H1 (cell line): ENCODE data around the gene MED29. TPM values are rescaled to one million over a fixed set of nuclear protein-coding genes. Genes with fewer than 3 reads are reported as not detected.

Source experiments
- CTCF ChIA-PET: fragments of 300-600 bp; sonication (Branson Sonifier 250); formaldehyde crosslinking; loops from one replicate; lab custom pipeline; 2021; ENCODE audit not compliant: partially characterized antibody; lab: Charles Lee
- POLR2A ChIA-PET: fragments of 300-600 bp; sonication (Branson Sonifier 250); formaldehyde crosslinking; loops from one replicate; lab custom pipeline; 2021; ENCODE audit warnings: inconsistent platforms; ENCODE audit not compliant: partially characterized antibody; lab: Charles Lee
- DNase-seq, 2 experiments: peaks; one replicate each; pipeline versions ENCODE4 v3.0.0 to v3.0.0-alpha.2; 2010 to 2022; ENCODE audit warnings: low spot score in 2 of 2, low read depth in 1 of 2, mixed read lengths in 1 of 2
- FAIRE-seq: peaks from 2 replicates; lab custom pipeline; 2011; peaks lifted over from hg19 to GRCh38; lab: Jason Lieb, UNC
- H2AFZ ChIP-seq: 2 replicates; pipeline ENCODE4 v1.8.1; 2012; ENCODE audit warnings: low read length, inconsistent platforms
- H2AK5ac ChIP-seq: 2 replicates; pipeline ENCODE4 v1.6.1; 2013; ENCODE audit warnings: low read depth, low read length
- H2BK120ac ChIP-seq: replicated peaks from 2 replicates; pipeline ENCODE3; 2013; ENCODE audit warnings: low read depth, low read length, inconsistent platforms
- H2BK12ac ChIP-seq: 2 replicates; pipeline ENCODE4 v1.6.1; 2013; ENCODE audit warnings: low read depth, low read length
- H2BK15ac ChIP-seq: 2 replicates; pipeline ENCODE4 v1.6.1; 2013; ENCODE audit warnings: low read length
- H2BK20ac ChIP-seq: 2 replicates; pipeline ENCODE4 v1.6.1; 2013; ENCODE audit warnings: low read length
- H2BK5ac ChIP-seq: 2 replicates; pipeline ENCODE4 v1.6.1; 2013; ENCODE audit warnings: low read depth, low read length
- H3K14ac ChIP-seq: 2 replicates; pipeline ENCODE4 v1.6.1; 2013; ENCODE audit warnings: inconsistent platforms; ENCODE audit not compliant: insufficient read length
- H3K18ac ChIP-seq: 2 replicates; pipeline ENCODE4 v1.6.1; 2013; ENCODE audit warnings: low read length; ENCODE audit errors: extremely low read depth
- H3K23ac ChIP-seq: 2 replicates; pipeline ENCODE4 v1.6.1; 2013; ENCODE audit warnings: inconsistent platforms; ENCODE audit not compliant: insufficient read length
- H3K23me2 ChIP-seq: 2 replicates; pipeline ENCODE4 v1.6.1; 2013; ENCODE audit warnings: low read depth, low read length
- H3K27ac ChIP-seq: 2 replicates; pipeline ENCODE4 v1.6.1; 2011; ENCODE audit warnings: low read depth, low read length, inconsistent platforms
- H3K27me3 ChIP-seq, 4 experiments: replicated peaks in 1 of 4; 1 replicate in 1 of 4; 2 replicates in 3 of 4; pipeline versions ENCODE4 v1.6.1 to v1.8.1; 2011 to 2013; ENCODE audit warnings: low read length in 3 of 4, mild to moderate bottlenecking in 3 of 4, inconsistent platforms in 2 of 4, mixed read lengths in 2 of 4, moderate library complexity in 1 of 4; ENCODE audit not compliant: control insufficient read depth in 3 of 4, insufficient read depth in 3 of 4; ENCODE audit errors: extremely low read depth in 1 of 4
- H3K36me3 ChIP-seq, 4 experiments: 2 replicates each; pipeline versions ENCODE4 v1.6.1 to v1.8.1; 2011 to 2013; ENCODE audit warnings: mild to moderate bottlenecking in 4 of 4, low read length in 3 of 4, moderate library complexity in 2 of 4, control low read depth in 1 of 4, inconsistent platforms in 1 of 4; ENCODE audit not compliant: insufficient read depth in 4 of 4, control insufficient read depth in 2 of 4
- H3K4ac ChIP-seq: replicated peaks from 2 replicates; pipeline ENCODE3; 2013; ENCODE audit warnings: low read length, low read depth, mixed read lengths, inconsistent platforms; ENCODE audit not compliant: insufficient read length
- H3K4me1 ChIP-seq, 4 experiments: replicated peaks in 1 of 4; 1 replicate in 1 of 4; 2 replicates in 3 of 4; pipeline versions ENCODE4 v1.6.1 to v1.8.1; 2011 to 2013; ENCODE audit warnings: low read length in 3 of 4, inconsistent platforms in 2 of 4, mixed read lengths in 1 of 4; ENCODE audit not compliant: insufficient read depth in 4 of 4, control insufficient read depth in 3 of 4
- H3K4me2 ChIP-seq, 2 experiments: 2 replicates each; pipeline versions ENCODE4 v1.6.1 to v1.8.1; 2011 to 2013; ENCODE audit warnings: low read depth in 2 of 2, low read length in 2 of 2, control low read depth in 1 of 2, inconsistent platforms in 1 of 2, mild to moderate bottlenecking in 1 of 2; ENCODE audit not compliant: insufficient read depth in 1 of 2
- H3K4me3 ChIP-seq, 4 experiments: fragments of 200-600, 300-600 bp in 1 of 4; sonication (generic), shearing (Covaris generic), sonication (Bioruptor Twin) in 1 of 4; 2 replicates each; pipeline versions ENCODE4 v1.5.1 to v1.8.1; 2011 to 2016; ENCODE audit warnings: low read length in 4 of 4, low read depth in 3 of 4, control low read depth in 2 of 4, inconsistent platforms in 2 of 4, mild to moderate bottlenecking in 2 of 4, mixed read lengths in 1 of 4, moderate library complexity in 1 of 4; ENCODE audit not compliant: insufficient read depth in 2 of 4; ENCODE audit errors: extremely low read depth in 1 of 4
- H3K56ac ChIP-seq: replicated peaks from 2 replicates; pipeline ENCODE3; 2013; ENCODE audit warnings: low read depth, mild to moderate bottlenecking, mixed read lengths, low read length, inconsistent platforms; ENCODE audit not compliant: insufficient read length
- H3K79me1 ChIP-seq: 2 replicates; pipeline ENCODE4 v1.6.1; 2013; ENCODE audit warnings: low read depth, low read length, control low read depth
- H3K79me2 ChIP-seq, 2 experiments: 2 replicates each; pipeline versions ENCODE4 v1.6.1 to v1.8.1; 2012 to 2013; ENCODE audit warnings: low read length in 2 of 2, mild to moderate bottlenecking in 2 of 2, inconsistent platforms in 1 of 2; ENCODE audit not compliant: insufficient read depth in 2 of 2, control insufficient read depth in 1 of 2
- H3K9ac ChIP-seq, 4 experiments: replicated peaks in 1 of 4; 1 replicate in 1 of 4; 2 replicates in 3 of 4; pipeline versions ENCODE4 v1.6.1 to v1.8.1; 2011 to 2013; ENCODE audit warnings: low read depth in 3 of 4, low read length in 3 of 4, control low read depth in 2 of 4, mild to moderate bottlenecking in 2 of 4, moderate library complexity in 2 of 4, inconsistent platforms in 1 of 4; ENCODE audit errors: extremely low read depth in 1 of 4
- H3K9me3 ChIP-seq, 2 experiments: 2 replicates each; pipeline versions ENCODE4 v1.6.1 to v1.8.1; 2012 to 2013; ENCODE audit warnings: mild to moderate bottlenecking in 2 of 2, moderate library complexity in 2 of 2, control low read depth in 1 of 2, inconsistent platforms in 1 of 2, low read depth in 1 of 2, low read length in 1 of 2, mixed read lengths in 1 of 2; ENCODE audit not compliant: insufficient read depth in 2 of 2
- H4K20me1 ChIP-seq, 2 experiments: replicated peaks in 1 of 2; 2 replicates each; pipeline versions ENCODE3 to v1.8.1; 2011 to 2013; ENCODE audit warnings: inconsistent platforms in 2 of 2, low read length in 2 of 2, mild to moderate bottlenecking in 1 of 2; ENCODE audit not compliant: insufficient read depth in 2 of 2, control insufficient read depth in 1 of 2
- H4K5ac ChIP-seq: 2 replicates; pipeline ENCODE4 v1.6.1; 2013; ENCODE audit warnings: low read length, low read depth, mixed read lengths, inconsistent platforms; ENCODE audit not compliant: insufficient read length
- H4K8ac ChIP-seq: 2 replicates; pipeline ENCODE4 v1.8.0; 2013; ENCODE audit warnings: mild to moderate bottlenecking, moderate library complexity, low read length, inconsistent platforms; ENCODE audit not compliant: insufficient read depth; ENCODE audit errors: extremely low read depth
- H4K91ac ChIP-seq: replicated peaks from 2 replicates; pipeline ENCODE3; 2013; ENCODE audit warnings: low read length, mixed read lengths, inconsistent platforms; ENCODE audit not compliant: insufficient read length
- CBX8 ChIP-seq: fragments of 300-800, 300-1000 bp; sonication (generic); IDR thresholded peaks from 2 replicates; pipeline ENCODE4 v1.7.1; 2016; ENCODE audit warnings: low read depth, low read length, borderline replicate concordance
- CHD1 ChIP-seq: IDR thresholded peaks from 2 replicates; pipeline ENCODE4 v1.6.1; 2012; ENCODE audit warnings: low read depth, low read length, improper control_type of control experiment
- E2F6 ChIP-seq: IDR thresholded peaks from 2 replicates; pipeline ENCODE4 v1.6.1; 2012; ENCODE audit warnings: inconsistent platforms
- HDAC2 ChIP-seq, 2 experiments: fragments of 300-600 bp in 1 of 2; sonication (generic) in 1 of 2; IDR thresholded peaks; 2 replicates each; pipeline ENCODE4 v1.6.1; 2011 to 2012; ENCODE audit warnings: low read depth in 2 of 2, low read length in 2 of 2, mild to moderate bottlenecking in 2 of 2, moderate library complexity in 2 of 2, borderline replicate concordance in 1 of 2, inconsistent platforms in 1 of 2
- HDAC6 ChIP-seq: IDR thresholded peaks from one replicate; pipeline ENCODE4 v1.7.1; 2012; ENCODE audit warnings: low read depth, mild to moderate bottlenecking, inconsistent platforms, low read length, moderate library complexity
- POU5F1 ChIP-seq: IDR thresholded peaks from 2 replicates; pipeline ENCODE4 v1.6.1; 2011; ENCODE audit warnings: low read depth, mild to moderate bottlenecking, low read length, moderate library complexity
- RFX5 ChIP-seq: IDR thresholded peaks from 2 replicates; pipeline ENCODE4 v1.6.1; 2011; ENCODE audit warnings: low read depth, low read length, improper control_type of control experiment, borderline replicate concordance
- RNF2 ChIP-seq: fragments of 200-900, 300-1000 bp; sonication (generic); IDR thresholded peaks from 2 replicates; pipeline ENCODE4 v1.7.1; 2016; ENCODE audit warnings: borderline replicate concordance, low read depth, mild to moderate bottlenecking, antibody characterized with exemption, low read length; ENCODE audit not compliant: poor library complexity, severe bottlenecking; ENCODE audit errors: missing control alignments
- SP1 ChIP-seq: IDR thresholded peaks from 2 replicates; pipeline ENCODE4 v1.6.1; 2011; ENCODE audit warnings: low read depth, low read length
- TAF1 ChIP-seq: IDR thresholded peaks from 2 replicates; pipeline ENCODE4 v1.6.1; 2011; ENCODE audit warnings: mild to moderate bottlenecking, low read depth, low read length
- WGBS, 2 experiments: shearing (Covaris generic) in 1 of 2; methylation state at CpG; one replicate each; pipeline versions ENCODE4 v1.1.6 to v1.1.7; 2013 to 2015; ENCODE audit warnings: low lambda C conversion rate in 2 of 2, mixed read lengths in 2 of 2, inconsistent platforms in 1 of 2, low coverage in 1 of 2, missing lambda C conversion rate in 1 of 2; ENCODE audit not compliant: insufficient replicate concordance in 2 of 2, insufficient coverage in 1 of 2, insufficient read length in 1 of 2; ENCODE audit errors: extremely low coverage in 1 of 2, missing lambda C conversion rate in 1 of 2; 5-methylcytosine and 5-hydroxymethylcytosine counted together
- polyA plus RNA-seq, 7 experiments: library from polyadenylated mRNA; depleted of rRNA in 3 of 7; stranded (reverse) in 5 of 7; unstranded in 2 of 7; fragments of >200 nt in 5 of 7; fragments of 200-250 nt in 2 of 7; gene quantifications; 1 replicate in 5 of 7; 2 replicates in 1 of 7; 4 replicates in 1 of 7; pipeline versions ENCODE4 v1.2.1 to v1.2.3, GENCODE V29; 2011 to 2013; ENCODE audit warnings: missing spikeins in 2 of 7, mixed read lengths in 2 of 7
- total RNA-seq: library from RNA; stranded (reverse); fragmentation: NEBNext Ultra II Directional; extraction: Animal tissue kit (Norgen Biotek cat#: 25700); gene quantifications from 2 replicates; pipeline ENCODE4 v1.2.1, GENCODE V29; 2021
- TF ChIP-seq, protein P1 (sequence below): IDR thresholded peaks from 2 replicates; pipeline ENCODE4 v1.6.1; 2012; ENCODE audit warnings: low read length, inconsistent platforms

MED29 gene
- total and polyA plus RNA-seq, 2 of the 8 experiments (the other 6 are each of a cell fraction or from before 2014, with no cell fraction given), result 31.1 to 52.5 TPM

GRCh38 chr19:39351537-39352064, 39.6 kb upstream of the MED29 start:
- no peak overlapping the region for H3K9ac ChIP-seq
- no peaks in the 10 kb centered on the region for H3K23me2 ChIP-seq
- no peak overlapping the region for H3K4me3 ChIP-seq
- H3K36me3 ChIP-seq, result peaks cover 18 to 42% (median 30%) of the 10 kb centered on the region in 4 experiments
- POLR2A ChIA-PET, result no interaction called here
- H2BK15ac ChIP-seq, result no peak overlapping the region
- H2BK20ac ChIP-seq, result no peak overlapping the region
- no peak overlapping the region for H4K91ac ChIP-seq
- H3K23ac ChIP-seq, result no peak overlapping the region
- H3K79me2 ChIP-seq, result peaks cover 0 to 4% of the 10 kb centered on the region in 2 experiments; a peak in 1 of 4 replicates
- no peak overlapping the region for H2BK12ac ChIP-seq
- H3K4me1 ChIP-seq, result no peaks in the 10 kb centered on the region
- no peak overlapping the region for H2AK5ac ChIP-seq
- DNase-seq, result no peak
- H2BK120ac ChIP-seq, result no peak overlapping the region
- H2BK5ac ChIP-seq, result no peak overlapping the region
- H3K27me3 ChIP-seq, result no peaks in the 10 kb centered on the region
- no peak overlapping the region for H3K4ac ChIP-seq
- H4K20me1 ChIP-seq, result peaks cover 10 to 18% of the 10 kb centered on the region in 2 experiments
- no peak overlapping the region for H3K18ac ChIP-seq
- H4K8ac ChIP-seq, result no peak overlapping the region
- WGBS, 2 experiments, result 89% methylated on average over 4 of the region's 4 CpGs; no CpG with 5 or more reads in 1 of the 2 experiments
- no peak for FAIRE-seq
- CTCF ChIA-PET, result no interaction called here
- H2AFZ ChIP-seq, result no peak overlapping the region
- no peak overlapping the region for H3K14ac ChIP-seq
- H3K27ac ChIP-seq, result no peak overlapping the region
- H4K5ac ChIP-seq, result no peak overlapping the region
- no peak overlapping the region for H3K4me2 ChIP-seq
- peaks cover 5% of the 10 kb centered on the region; the same call in 1 of the 2 replicates for H3K79me1 ChIP-seq
- H3K56ac ChIP-seq, result no peak overlapping the region
- no peaks in the 10 kb centered on the region for H3K9me3 ChIP-seq
- no peak for TF ChIP-seq RNF2
- TF ChIP-seq CHD1, result no peak
- TF ChIP-seq RFX5, result no peak
- TF ChIP-seq HDAC2 (IDR thresholded peaks at IDR 0.05; ENCODE audit: borderline replicate concordance in 1 of 2, low read depth in 2 of 2, low read length in 2 of 2), result no peak
- no peak for TF ChIP-seq E2F6
- TF ChIP-seq TAF1, result no peak
- no peak for TF ChIP-seq SP1
- TF ChIP-seq HDAC6, result no peak
- TF ChIP-seq CBX8, result no peak
- no peak for TF ChIP-seq POU5F1
- TF ChIP-seq, protein P1, sequence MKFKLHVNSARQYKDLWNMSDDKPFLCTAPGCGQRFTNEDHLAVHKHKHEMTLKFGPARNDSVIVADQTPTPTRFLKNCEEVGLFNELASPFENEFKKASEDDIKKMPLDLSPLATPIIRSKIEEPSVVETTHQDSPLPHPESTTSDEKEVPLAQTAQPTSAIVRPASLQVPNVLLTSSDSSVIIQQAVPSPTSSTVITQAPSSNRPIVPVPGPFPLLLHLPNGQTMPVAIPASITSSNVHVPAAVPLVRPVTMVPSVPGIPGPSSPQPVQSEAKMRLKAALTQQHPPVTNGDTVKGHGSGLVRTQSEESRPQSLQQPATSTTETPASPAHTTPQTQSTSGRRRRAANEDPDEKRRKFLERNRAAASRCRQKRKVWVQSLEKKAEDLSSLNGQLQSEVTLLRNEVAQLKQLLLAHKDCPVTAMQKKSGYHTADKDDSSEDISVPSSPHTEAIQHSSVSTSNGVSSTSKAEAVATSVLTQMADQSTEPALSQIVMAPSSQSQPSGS, result no peak
